Stimulated activated CD4-positive, alpha-beta T cell treated with anti-CD3 and anti-CD28 coated beads, Interleukin-15, amount 100 ng/mL, for 48 hours (primary cell): ENCODE results near the gene NUP62.
"Not testable (repeated sequence)": the region's sequence is repeated elsewhere in the genome, so short reads cannot be mapped to it uniquely, and the experiment has no call there.

Source experiments
- DNase-seq, 2 donors: peaks; one replicate each; pipeline ENCODE4 v3.0.0-alpha.2; 2020; ENCODE audit warnings: low read depth in 2 of 2

NUP62 gene

DNA sequence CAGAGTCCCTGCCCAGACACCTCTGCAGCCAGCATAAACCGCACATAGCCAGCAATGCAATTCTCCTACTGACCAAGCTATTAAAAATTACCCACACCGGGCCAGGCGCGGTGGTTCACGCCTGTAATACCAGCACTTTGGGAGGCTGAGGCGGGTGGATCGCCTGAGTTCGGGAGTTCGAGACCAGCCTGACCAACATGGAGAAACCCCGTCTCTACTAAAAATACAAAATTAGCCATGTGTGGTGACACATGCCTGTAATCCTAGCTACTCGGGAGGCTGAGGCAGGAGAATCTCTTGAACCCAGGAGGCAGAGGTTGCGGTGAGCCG, 4.5 kb downstream of the NUP62 start:
- not testable (repeated sequence) for DNase-seq

DNA sequence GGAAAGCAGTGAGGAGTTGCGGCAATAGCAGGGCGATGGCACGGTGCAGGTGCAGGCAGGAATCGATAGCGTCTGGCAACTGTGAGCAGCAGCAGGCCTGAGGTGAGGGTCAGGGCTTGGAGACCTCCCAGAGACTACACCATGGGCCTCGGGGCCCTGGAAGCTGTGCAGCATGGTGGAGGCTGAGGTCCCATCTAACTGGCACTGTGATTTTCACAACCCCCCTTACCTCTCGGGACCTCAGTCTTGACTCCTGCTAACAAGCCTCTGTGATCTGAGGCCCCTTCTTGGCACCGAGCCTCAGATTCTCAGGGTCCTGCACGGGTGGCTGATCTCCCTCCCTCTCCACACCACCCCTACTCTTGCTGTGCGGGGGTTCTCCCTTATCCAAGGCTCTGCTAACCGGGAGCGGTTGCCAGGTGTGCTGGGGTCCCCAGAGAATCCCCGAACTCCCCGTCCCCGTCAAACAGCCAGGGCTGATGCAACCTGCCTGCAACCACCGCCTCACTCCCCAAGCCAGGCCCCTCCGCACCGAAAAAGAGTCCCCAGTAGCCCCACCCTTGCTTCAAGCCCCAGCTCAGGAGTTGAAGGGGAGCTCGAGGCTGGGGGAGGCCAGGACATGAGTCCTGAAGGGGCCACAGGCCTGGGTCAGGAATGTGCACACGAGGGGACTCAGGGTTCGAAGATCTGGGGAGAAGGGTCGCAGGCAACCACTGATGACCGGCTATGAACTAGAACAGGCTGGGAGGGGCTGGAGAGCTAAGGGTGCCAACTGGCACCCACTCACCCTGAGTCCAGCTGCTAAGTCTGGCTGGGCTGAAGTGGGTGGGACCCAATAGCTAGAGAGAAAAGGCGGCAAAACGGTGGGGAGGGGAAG, 5.1 kb downstream of the NUP62 start:
- no peak for DNase-seq

DNA sequence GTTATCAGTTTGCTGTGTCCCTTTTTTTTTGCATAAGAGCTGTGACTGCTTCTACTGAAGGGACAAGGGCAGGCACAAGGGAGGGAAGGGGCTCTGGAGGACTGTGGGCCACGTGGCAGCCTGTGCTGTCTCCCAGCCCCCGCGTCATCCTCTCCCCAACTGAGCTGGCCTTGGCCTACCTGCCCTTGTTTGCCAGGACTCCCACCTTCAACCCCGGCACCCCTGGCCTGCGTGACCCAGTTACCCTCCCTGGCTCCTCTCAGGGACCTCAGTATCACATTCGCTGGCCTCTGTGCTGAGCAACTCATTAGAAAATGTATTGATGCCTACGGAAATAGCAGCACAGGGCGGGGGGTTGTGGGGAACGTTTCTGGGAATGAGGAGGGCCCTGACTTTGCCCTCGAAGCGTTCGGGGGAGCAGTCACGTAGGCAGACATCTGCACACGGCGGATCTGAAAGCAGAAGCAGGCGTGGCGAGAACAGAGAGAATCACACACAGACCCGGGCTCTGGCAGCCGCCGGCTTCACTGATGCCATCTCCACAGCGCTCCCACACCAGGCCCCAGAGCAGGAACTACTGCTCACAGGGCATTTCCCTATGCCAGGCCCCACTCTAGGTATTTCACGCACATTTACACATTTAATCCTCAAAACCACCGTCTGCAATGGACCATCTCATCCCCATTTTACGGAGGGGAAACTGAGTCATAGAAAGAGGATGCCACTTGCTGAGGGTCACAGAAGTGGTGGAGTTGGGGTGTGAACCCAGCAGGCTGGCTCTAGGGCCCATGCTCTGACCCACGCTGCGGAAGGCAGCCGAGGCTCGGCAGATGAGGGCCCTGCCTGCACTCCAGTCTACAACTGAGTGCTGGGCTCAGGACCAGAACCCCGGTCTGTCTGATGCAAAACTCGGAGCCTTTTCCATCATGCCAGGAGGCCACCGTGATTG, 6.0 kb downstream of the NUP62 start:
- DNase-seq = no peak

DNA sequence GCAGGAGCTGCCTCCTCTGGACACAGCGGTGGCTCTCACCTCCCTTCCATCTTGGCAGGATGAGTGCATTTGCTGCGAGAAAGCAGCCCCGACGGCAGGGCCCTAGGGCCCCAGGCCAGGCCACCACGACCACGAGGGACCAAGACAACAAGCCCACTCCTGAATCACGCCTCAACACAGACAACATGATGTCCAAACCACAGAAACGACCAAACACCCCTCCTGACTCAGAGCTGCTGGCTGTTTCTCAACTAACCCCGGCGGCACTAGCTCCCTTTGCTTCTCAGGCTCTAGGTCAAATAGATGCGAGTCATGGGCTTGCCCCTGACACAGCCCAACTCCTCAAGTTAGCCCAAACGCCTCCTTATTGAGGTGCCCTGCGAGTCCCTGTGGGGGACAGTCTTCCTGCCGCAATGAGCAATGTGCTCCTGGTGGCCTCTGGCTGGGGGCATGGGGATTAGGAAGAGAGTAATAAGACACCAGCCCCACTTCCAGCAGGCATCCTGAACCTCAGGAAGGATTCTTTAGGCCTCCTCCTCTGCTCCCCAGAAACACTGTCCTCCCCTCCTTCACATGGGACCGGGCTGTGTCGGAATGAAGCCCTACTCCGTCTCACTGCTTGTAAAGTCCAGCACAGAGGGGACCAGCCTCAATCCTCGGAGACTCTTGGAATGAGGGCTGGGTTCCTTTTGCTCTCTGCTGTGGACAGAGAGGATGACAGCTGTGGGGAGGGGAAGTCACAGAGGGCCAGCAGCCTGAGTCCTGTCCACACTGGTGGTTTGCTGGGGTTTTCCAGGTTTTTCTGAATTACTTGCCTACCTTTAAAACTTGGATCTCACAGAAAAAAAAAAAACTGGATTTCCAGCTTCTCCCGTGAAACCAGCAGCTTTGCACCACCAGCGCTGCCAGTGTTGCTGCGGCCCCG, 7.2 kb downstream of the NUP62 start:
- DNase-seq = no peak

- no peak for DNase-seq
These were observed 8.5 kb downstream of the NUP62 start for GRCh38 chr19:49920624-49921363.

GRCh38 chr19:49918089-49918488, 11.2 kb downstream of the NUP62 start:
- DNase-seq = no peak

GRCh38 chr19:49916839-49917733, 12.2 kb downstream of the NUP62 start:
- no peak for DNase-seq

GRCh38 chr19:49915271-49915670, 14.0 kb downstream of the NUP62 start:
- DNase-seq = no peak

- DNase-seq = no peak
These were observed 15.6 kb downstream of the NUP62 start for GRCh38 chr19:49913720-49914119.

- no peak for DNase-seq
These were observed 16.2 kb downstream of the NUP62 start for GRCh38 chr19:49912965-49913685.

DNA sequence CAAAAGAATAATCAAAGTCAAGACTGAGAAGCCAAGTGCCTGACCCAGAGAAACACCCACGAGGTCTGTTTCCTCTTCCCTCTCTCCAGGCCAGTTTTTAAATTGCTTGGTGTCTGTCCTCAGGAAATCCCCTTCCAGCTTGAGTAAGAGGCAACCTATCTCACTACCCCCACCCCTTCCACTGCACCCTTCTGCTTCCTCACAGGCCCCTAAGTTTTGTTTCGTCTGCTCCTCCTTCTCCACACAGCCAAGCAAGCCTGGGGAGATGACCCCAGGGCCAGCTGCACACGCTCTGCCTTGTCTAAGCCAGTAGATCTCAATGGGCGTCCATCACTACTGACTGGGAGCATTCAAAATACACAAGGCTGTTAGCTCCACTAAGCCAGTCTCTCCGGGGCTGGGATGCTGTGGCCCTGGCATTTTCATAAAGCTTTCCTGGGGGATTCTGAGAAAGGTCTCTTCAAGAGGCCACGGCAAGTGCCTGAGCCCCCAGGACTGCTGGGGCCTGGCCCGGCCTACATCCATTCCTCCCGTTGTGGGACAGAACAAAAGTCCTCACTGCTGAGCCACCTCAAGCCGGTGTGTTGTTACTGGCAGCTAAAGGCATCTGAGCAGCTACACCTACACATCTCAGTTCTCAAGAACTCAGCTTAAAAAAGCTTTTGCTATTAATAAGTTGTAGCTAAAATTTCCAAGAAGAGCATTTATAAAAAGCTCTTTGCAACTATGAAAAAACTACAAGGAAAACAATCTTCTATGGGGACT, 17.7 kb downstream of the NUP62 start:
- no peak for DNase-seq

DNA sequence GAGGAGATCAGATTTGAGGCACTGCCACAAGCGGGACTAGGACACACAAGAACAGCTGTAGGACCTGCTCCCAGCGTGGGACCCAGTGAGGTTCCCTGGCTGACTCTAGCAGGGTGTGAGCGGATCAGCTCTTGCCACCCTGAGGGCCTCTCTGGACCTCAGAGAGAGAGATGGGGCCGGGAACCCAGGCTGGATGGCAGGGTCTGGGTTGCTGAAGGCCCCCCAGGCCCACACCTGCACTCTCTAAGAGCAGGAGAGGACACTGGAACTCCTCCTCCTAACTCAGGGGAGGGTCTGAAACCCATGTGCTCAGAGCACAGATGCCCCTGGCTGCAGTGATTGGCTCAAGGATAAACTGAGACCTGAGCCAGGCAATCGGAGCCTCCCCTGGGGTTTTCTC, 19.1 kb downstream of the NUP62 start:
- DNase-seq = no peak

DNA sequence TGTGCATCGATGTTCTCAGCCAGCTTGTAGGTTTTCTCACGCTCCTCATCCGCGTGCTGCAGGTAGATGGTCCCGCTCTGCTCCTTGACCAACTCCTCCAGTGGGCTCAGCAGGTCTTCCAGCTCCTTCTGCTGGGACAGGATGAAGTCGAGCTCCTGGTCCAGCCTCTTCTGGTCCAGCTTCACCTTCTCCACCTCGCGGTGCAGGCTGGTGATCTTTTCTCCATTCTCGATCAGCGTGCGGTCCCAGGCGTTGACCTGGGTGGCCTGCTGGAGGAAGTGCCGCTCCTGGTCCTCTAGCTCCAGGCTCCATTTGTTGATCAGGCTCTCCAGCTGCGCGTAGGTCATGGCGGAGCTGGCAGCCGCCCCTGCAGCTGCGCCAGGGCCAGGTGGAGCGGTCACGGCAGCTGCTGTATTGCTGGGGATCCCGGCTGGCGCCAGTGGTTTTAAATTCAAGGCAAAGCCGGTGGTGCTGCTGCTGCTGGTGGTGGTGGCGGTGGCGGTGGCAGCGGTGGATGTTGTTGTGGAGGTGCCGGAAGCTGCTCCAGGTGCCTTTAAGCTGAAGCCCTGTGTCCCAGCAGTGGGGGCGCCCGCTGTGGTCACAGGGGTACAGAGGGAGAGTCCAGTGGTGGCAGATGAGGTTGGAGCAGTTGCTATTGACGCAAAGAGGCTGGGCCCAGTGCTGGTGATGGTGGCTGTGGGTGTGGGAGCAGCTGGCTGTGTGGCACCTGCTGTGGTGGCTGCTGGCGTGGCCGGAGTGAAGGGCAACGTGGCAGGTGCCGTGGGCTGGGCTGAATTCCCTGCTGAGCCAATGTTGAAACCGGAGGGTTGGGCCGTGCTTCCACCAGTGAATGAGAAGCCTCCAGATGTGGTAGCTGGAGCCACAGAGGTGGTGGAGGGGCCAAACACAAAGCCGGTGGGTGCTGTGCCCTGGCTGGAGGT, 20.6 kb downstream of the NUP62 start:
- DNase-seq = no peak

DNA sequence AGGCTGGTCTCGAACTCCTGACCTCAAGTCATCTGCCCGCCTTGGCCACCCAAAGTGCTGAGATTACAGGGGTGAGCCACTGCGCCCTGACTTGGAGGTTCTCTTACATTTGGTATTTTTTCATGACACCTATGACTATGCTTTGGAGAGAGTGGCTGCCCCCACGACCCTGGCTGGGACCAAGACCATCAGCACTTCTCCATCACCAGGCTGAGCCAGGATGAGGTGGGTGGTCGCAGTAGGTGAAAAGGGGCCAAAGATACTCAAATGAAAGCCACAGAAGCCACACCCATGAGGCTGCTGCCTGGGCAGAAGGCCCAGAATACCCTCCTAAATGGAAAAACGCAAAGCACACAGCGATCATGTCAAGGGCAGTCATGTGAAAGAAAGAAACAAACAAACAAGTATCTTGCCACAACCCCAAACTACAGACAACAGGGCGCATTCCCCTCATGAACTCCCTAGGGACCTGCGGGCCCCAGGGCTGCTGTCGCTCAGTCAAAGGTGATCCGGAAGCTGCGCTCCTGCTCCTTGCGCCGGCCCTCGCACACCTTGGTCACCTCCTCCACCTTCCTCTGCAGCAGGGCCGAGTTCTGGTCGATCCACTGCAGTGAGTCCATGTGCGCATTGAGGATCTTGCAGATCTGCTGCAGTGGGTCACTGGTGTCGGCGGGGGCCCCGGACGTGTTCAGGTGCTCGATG, 21.4 kb downstream of the NUP62 start:
- DNase-seq = no peak

- no peak for DNase-seq
These were observed 22.3 kb downstream of the NUP62 start for GRCh38 chr19:49906879-49907564.

GRCh38 chr19:49904136-49904535, 25.2 kb downstream of the NUP62 start:
- DNase-seq = no peak
